ENCODE data around the gene ERICH6B. TPM values are rescaled to one million over a fixed set of nuclear protein-coding genes. Genes with fewer than 3 reads are reported as not detected.

Gene ERICH6B
- total and polyA plus RNA-seq, 2 experiments from 2014 or later, result 0.98 TPM; not detected in 1

- no peak overlapping the region for H3K4me3 ChIP-seq
- no peak for DNase-seq (ENCODE audit: low read depth in 1 of 2, low spot score in 1 of 2)
- TF ChIP-seq, protein P1, sequence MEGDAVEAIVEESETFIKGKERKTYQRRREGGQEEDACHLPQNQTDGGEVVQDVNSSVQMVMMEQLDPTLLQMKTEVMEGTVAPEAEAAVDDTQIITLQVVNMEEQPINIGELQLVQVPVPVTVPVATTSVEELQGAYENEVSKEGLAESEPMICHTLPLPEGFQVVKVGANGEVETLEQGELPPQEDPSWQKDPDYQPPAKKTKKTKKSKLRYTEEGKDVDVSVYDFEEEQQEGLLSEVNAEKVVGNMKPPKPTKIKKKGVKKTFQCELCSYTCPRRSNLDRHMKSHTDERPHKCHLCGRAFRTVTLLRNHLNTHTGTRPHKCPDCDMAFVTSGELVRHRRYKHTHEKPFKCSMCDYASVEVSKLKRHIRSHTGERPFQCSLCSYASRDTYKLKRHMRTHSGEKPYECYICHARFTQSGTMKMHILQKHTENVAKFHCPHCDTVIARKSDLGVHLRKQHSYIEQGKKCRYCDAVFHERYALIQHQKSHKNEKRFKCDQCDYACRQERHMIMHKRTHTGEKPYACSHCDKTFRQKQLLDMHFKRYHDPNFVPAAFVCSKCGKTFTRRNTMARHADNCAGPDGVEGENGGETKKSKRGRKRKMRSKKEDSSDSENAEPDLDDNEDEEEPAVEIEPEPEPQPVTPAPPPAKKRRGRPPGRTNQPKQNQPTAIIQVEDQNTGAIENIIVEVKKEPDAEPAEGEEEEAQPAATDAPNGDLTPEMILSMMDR (IDR thresholded peaks at IDR 0.05; ENCODE audit: low read depth, low read length), result no peak
- H3K27me3 ChIP-seq, result no peaks in the 10 kb centered on the region
- no peaks in the 10 kb centered on the region for H3K9me3 ChIP-seq (ENCODE audit: low read depth)
- no peaks in the 10 kb centered on the region for H3K36me3 ChIP-seq
- H3K4me1 ChIP-seq (ENCODE audit: low read depth), result no peaks in the 10 kb centered on the region
- H3K27ac ChIP-seq, result no peak overlapping the region
These were observed 12.1 kb upstream of the ERICH6B start for GRCh38 chr13:45627656-45628055.

GRCh38 chr13:45626731-45627374 is 11.3 kb upstream of the ERICH6B start:
- Histone ChIP-seq H3K27me3 (no peaks in the 10 kb centered on the region), H3K4me3 (no peak overlapping the region), H3K36me3 (no peaks in the 10 kb centered on the region), H3K4me1 (ENCODE audit: low read depth) (no peaks in the 10 kb centered on the region), H3K9me3 (ENCODE audit: low read depth) (no peaks in the 10 kb centered on the region), H3K27ac (no peak overlapping the region)
- TF ChIP-seq, protein P1 (IDR thresholded peaks at IDR 0.05; ENCODE audit: low read depth, low read length), result no peak
- DNase-seq (ENCODE audit: low read depth in 1 of 2, low spot score in 1 of 2), result peak in 1 of 2 donors; percentile 4

DNA sequence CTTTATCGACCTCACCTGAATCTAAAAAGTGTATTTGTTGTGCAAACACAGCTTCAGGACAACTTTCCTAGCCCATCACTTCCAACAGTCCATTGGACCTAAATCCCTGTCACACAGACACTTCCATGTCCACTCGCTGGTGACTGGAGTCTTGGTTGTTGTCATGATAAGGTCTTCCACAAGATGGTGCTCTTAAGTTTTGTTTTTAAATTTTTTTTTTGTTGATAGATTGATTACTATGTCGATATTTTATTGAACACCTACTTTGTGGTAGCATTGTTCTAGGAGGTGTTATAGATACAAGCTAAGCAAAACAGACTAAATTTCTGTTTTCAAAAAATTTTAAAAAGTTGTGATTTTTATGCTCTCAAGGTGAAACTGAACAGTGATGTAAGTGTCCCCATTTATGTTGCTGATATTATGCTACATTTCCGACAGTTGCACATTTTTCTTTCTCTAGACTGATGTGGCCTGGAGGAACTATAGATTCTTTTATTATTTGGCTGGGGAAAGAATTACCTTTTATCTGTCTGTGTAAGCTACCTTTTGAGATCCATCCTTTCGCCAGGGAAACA is 8.1 kb upstream of the ERICH6B start:
- H3K4me3 ChIP-seq, result no peak overlapping the region
- TF ChIP-seq, protein P1 (IDR thresholded peaks at IDR 0.05; ENCODE audit: low read depth, low read length), result peak; percentile 48
- no peaks in the 10 kb centered on the region for H3K27me3 ChIP-seq
- no peak overlapping the region for H3K27ac ChIP-seq
- H3K4me1 ChIP-seq (ENCODE audit: low read depth), result no peaks in the 10 kb centered on the region
- no peaks in the 10 kb centered on the region for H3K36me3 ChIP-seq
- DNase-seq (ENCODE audit: low read depth in 1 of 2, low spot score in 1 of 2), result peak; percentile 29 to 37
- H3K9me3 ChIP-seq (ENCODE audit: low read depth), result no peaks in the 10 kb centered on the region

DNA sequence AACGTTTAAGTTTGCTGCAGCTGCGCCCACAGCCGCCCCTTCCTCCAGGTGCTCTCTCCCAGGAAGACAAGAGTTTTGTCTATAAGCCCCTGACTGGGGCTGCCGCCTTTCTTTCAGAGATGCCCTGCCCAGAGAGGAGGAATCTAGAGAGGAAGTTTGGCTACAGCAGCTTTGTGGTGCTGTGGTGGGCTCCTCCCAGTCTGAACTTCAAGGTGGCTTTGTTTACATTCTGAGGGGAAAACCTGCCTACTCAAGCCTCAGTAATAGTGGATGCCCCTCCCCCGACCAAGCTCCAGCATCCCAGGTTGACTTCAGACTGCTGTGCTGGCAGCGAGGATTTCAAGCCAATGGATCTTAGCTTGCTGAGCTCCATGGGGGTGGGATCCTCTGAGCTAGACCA is 6.4 kb upstream of the ERICH6B start:
- TF ChIP-seq, protein P1 (IDR thresholded peaks at IDR 0.05; ENCODE audit: low read depth, low read length), result no peak
- no peaks in the 10 kb centered on the region for H3K36me3 ChIP-seq
- no peak overlapping the region for H3K27ac ChIP-seq
- H3K4me3 ChIP-seq, result no peak overlapping the region
- no peaks in the 10 kb centered on the region for H3K4me1 ChIP-seq (ENCODE audit: low read depth)
- H3K9me3 ChIP-seq (ENCODE audit: low read depth), result no peaks in the 10 kb centered on the region
- DNase-seq (ENCODE audit: low read depth in 1 of 2, low spot score in 1 of 2), result no peak
- H3K27me3 ChIP-seq, result no peaks in the 10 kb centered on the region

GRCh38 chr13:45607931-45608330 is 7.6 kb downstream of the ERICH6B start:
- Histone ChIP-seq H3K27ac (no peak overlapping the region), H3K4me3 (no peak overlapping the region), H3K36me3 (no peaks in the 10 kb centered on the region), H3K27me3 (peaks cover 2% of the 10 kb centered on the region), H3K4me1 (ENCODE audit: low read depth) (no peaks in the 10 kb centered on the region), H3K9me3 (ENCODE audit: low read depth) (no peaks in the 10 kb centered on the region)
- no peak for DNase-seq (ENCODE audit: low read depth in 1 of 2, low spot score in 1 of 2)
- TF ChIP-seq, protein P1 (IDR thresholded peaks at IDR 0.05; ENCODE audit: low read depth, low read length), result no peak

Data from cardiac muscle cell (in vitro differentiated cells and primary cell).